H9 (cell line): ENCODE data around the gene LMF1. TPM values are rescaled to one million over a fixed set of nuclear protein-coding genes. Genes with fewer than 3 reads are reported as not detected.

ENCODE experiments used
- DNase-seq: peaks from one replicate; pipeline ENCODE4 v3.0.0-alpha.2; 2017
- H2AFZ ChIP-seq: one replicate; pipeline ENCODE4 v1.6.1; 2013; ENCODE audit warnings: mild to moderate bottlenecking, low read length, control low read depth, moderate library complexity
- H2AK5ac ChIP-seq: 2 replicates; pipeline ENCODE4 v1.6.1; 2013; ENCODE audit warnings: low read length, control low read depth, mixed read lengths; ENCODE audit not compliant: insufficient read length
- H2BK120ac ChIP-seq: one replicate; pipeline ENCODE4 v1.6.1; 2013; ENCODE audit warnings: low read depth, mild to moderate bottlenecking, low read length, control low read depth, inconsistent platforms; ENCODE audit not compliant: poor library complexity, severe bottlenecking
- H2BK12ac ChIP-seq: 2 replicates; pipeline ENCODE4 v1.6.1; 2013; ENCODE audit warnings: low read length, control low read depth, mixed read lengths, low read depth; ENCODE audit not compliant: insufficient read length
- H2BK15ac ChIP-seq: 2 replicates; pipeline ENCODE4 v1.6.1; 2013; ENCODE audit warnings: low read depth, low read length, control low read depth
- H2BK20ac ChIP-seq: one replicate; pipeline ENCODE4 v1.6.1; 2013; ENCODE audit warnings: low read depth, mild to moderate bottlenecking, low read length, control low read depth, inconsistent platforms; ENCODE audit not compliant: poor library complexity, severe bottlenecking
- H2BK5ac ChIP-seq: 2 replicates; pipeline ENCODE4 v1.6.1; 2013; ENCODE audit warnings: low read length, control low read depth, mixed read lengths; ENCODE audit not compliant: insufficient read length
- H3K14ac ChIP-seq: 2 replicates; pipeline ENCODE4 v1.6.1; 2013; ENCODE audit warnings: low read length, control low read depth; ENCODE audit not compliant: insufficient read depth
- H3K18ac ChIP-seq: 2 replicates; pipeline ENCODE4 v1.6.1; 2013; ENCODE audit warnings: low read depth, mild to moderate bottlenecking, mixed read lengths, low read length, control low read depth; ENCODE audit not compliant: insufficient read length
- H3K23ac ChIP-seq: 2 replicates; pipeline ENCODE4 v1.6.1; 2013; ENCODE audit warnings: low read length, control low read depth, mixed read lengths, low read depth; ENCODE audit not compliant: insufficient read length
- H3K23me2 ChIP-seq: 2 replicates; pipeline ENCODE4 v1.6.1; 2013; ENCODE audit warnings: low read depth, mild to moderate bottlenecking, mixed read lengths, low read length, control low read depth; ENCODE audit not compliant: insufficient read length, poor library complexity, severe bottlenecking
- H3K27ac ChIP-seq: 2 replicates; pipeline ENCODE4 v1.5.1; 2013; ENCODE audit warnings: low read length, control low read depth, mixed read lengths, low read depth; ENCODE audit not compliant: insufficient read length
- H3K27me3 ChIP-seq: 2 replicates; pipeline ENCODE4 v1.6.1; 2013; ENCODE audit warnings: low read length, control low read depth, inconsistent platforms; ENCODE audit not compliant: insufficient read depth
- H3K4ac ChIP-seq: 2 replicates; pipeline ENCODE4 v1.6.1; 2013; ENCODE audit warnings: low read depth, mild to moderate bottlenecking, control low read depth, inconsistent platforms, low read length, moderate library complexity
- H3K4me1 ChIP-seq: 2 replicates; pipeline ENCODE4 v1.6.1; 2013; ENCODE audit warnings: low read length, control low read depth, inconsistent platforms; ENCODE audit not compliant: insufficient read depth
- H3K4me2 ChIP-seq: 2 replicates; pipeline ENCODE4 v1.6.1; 2013; ENCODE audit warnings: low read length, control low read depth, mixed read lengths; ENCODE audit not compliant: insufficient read length, insufficient read depth
- H3K56ac ChIP-seq: 2 replicates; pipeline ENCODE4 v1.6.1; 2013; ENCODE audit warnings: low read depth, mild to moderate bottlenecking, mixed read lengths, low read length, control low read depth; ENCODE audit not compliant: insufficient read length
- H3K79me1 ChIP-seq: 2 replicates; pipeline ENCODE4 v1.6.1; 2013; ENCODE audit warnings: low read depth, mild to moderate bottlenecking, moderate library complexity, low read length, control low read depth, inconsistent platforms; ENCODE audit not compliant: insufficient read depth, poor library complexity, severe bottlenecking
- H3K79me2 ChIP-seq: 2 replicates; pipeline ENCODE4 v1.6.1; 2013; ENCODE audit warnings: low read length, control low read depth, inconsistent platforms; ENCODE audit not compliant: insufficient read depth
- H3K9ac ChIP-seq: 2 replicates; pipeline ENCODE4 v1.6.1; 2013; ENCODE audit warnings: low read length, control low read depth, mixed read lengths; ENCODE audit not compliant: insufficient read length; ENCODE audit errors: extremely low read depth
- H3K9me3 ChIP-seq: one replicate; pipeline ENCODE4 v1.6.1; 2013; ENCODE audit warnings: low read depth, low read length, inconsistent platforms; ENCODE audit not compliant: control insufficient read depth
- H3T11ph ChIP-seq: one replicate; pipeline ENCODE4 v1.6.1; 2013; ENCODE audit warnings: mild to moderate bottlenecking, low read length, control low read depth, inconsistent platforms
- H4K20me1 ChIP-seq: one replicate; pipeline ENCODE4 v1.6.1; 2013; ENCODE audit not compliant: control insufficient read depth, insufficient read length, insufficient read depth
- H4K5ac ChIP-seq: 2 replicates; pipeline ENCODE4 v1.6.1; 2013; ENCODE audit warnings: low read depth, mild to moderate bottlenecking, mixed read lengths, low read length, control low read depth; ENCODE audit not compliant: insufficient read length
- H4K8ac ChIP-seq: replicated peaks from 2 replicates; pipeline ENCODE4 v1.6.1; 2013; ENCODE audit warnings: low read length, control low read depth, mixed read lengths, low read depth; ENCODE audit not compliant: insufficient read length
- H4K91ac ChIP-seq: 2 replicates; pipeline ENCODE4 v1.6.1; 2013; ENCODE audit warnings: low read depth, mild to moderate bottlenecking, moderate library complexity, mixed read lengths, low read length, control low read depth; ENCODE audit not compliant: insufficient read length
- H3K27ac Mint-ChIP-seq, 3 experiments: 2 replicates in 2 of 3; 3 replicates in 1 of 3; pipeline ENCODE4 v1.8.0; 2020 to 2021; ENCODE audit warnings: mixed read lengths in 3 of 3, mild to moderate bottlenecking in 1 of 3, moderate library complexity in 1 of 3
- H3K27me3 Mint-ChIP-seq: 2 replicates; pipeline ENCODE4 v1.8.0; 2021; ENCODE audit warnings: low read depth, mild to moderate bottlenecking, moderate library complexity, mixed read lengths
- H3K36me3 Mint-ChIP-seq, 3 experiments: 2 replicates in 2 of 3; 3 replicates in 1 of 3; pipeline ENCODE4 v1.8.0; 2020 to 2021; ENCODE audit warnings: low read depth in 3 of 3, mixed read lengths in 3 of 3; ENCODE audit not compliant: insufficient read depth in 1 of 3
- H3K4me1 Mint-ChIP-seq, 2 experiments: 2 replicates each; pipeline ENCODE4 v1.8.0; 2020; ENCODE audit warnings: mixed read lengths in 2 of 2
- H3K4me3 Mint-ChIP-seq, 2 experiments: 2 replicates in 1 of 2; 3 replicates in 1 of 2; pipeline ENCODE4 v1.8.0; 2020 to 2021; ENCODE audit warnings: mild to moderate bottlenecking in 2 of 2, mixed read lengths in 2 of 2, moderate library complexity in 1 of 2
- H3K9me3 Mint-ChIP-seq, 2 experiments: 2 replicates in 1 of 2; 3 replicates in 1 of 2; pipeline ENCODE4 v1.8.0; 2020; ENCODE audit warnings: mild to moderate bottlenecking in 2 of 2, mixed read lengths in 2 of 2, moderate library complexity in 1 of 2
- WGBS: extraction: QIAGEN DNeasy Blood & Tissue Kit; methylation state at CpG from one replicate; pipeline ENCODE4 v1.1.7; 2013; ENCODE audit warnings: missing lambda C conversion rate, low lambda C conversion rate, mixed read lengths; ENCODE audit not compliant: insufficient read length; ENCODE audit errors: extremely low coverage; 5-methylcytosine and 5-hydroxymethylcytosine counted together
- total RNA-seq: library from RNA; stranded (reverse); gene quantifications from 2 replicates; pipeline ENCODE4 v1.2.1, GENCODE V29; 2021
- TF ChIP-seq, protein P1 (sequence below): fragments of 200-600 bp; sonication (generic); conservative IDR thresholded peaks from 3 replicates; pipeline ENCODE4 v1.8.0; 2021; ENCODE audit warnings: antibody characterized with exemption, mild to moderate bottlenecking

The LMF1 gene
- total RNA-seq, 1 experiment from 2014 or later: 7.1 TPM

DNA sequence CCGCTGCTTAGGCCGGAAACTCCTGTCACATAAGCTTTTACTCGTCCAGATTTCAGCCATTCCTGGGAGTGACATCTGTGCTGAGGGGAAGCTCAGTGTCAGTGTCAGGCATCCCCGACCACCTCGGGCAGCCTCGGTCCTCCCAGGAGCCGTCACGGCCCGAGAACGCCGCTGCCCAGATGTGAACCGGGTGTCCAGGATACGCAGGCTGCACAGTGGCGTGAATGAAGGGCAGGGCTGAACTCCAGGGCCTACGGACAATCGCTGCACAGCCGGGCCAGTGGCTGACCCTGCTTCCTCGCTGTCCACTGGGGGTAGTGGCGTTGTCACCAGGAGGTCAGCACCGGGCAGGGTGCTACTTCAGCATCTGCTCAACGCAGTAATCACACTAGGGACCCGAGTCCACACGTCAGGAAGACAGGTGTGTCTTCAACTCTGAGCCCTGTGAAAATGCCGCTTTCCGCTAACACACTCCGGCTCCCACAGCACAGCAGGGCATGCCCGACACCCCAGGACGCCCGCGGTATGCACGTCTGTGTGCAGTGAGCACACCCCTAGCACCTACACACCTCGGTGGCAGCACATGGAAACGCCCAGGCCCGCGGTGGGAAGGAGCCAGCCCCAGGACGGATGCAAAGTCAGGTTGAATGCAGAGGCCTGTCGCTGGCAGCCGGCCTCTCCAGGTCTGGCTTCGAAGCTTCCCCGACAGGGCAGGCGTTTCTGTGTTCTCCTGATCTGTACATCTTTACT is 3.1 kb downstream of the LMF1 start:
- peaks cover 31% of the 10 kb centered on the region for H3K27me3 Mint-ChIP-seq

More for the DNA sequence above, 3.1 kb downstream of the LMF1 start:
- Histone ChIP-seq H2BK20ac (no peak overlapping the region), H3K79me2 (no peaks in the 10 kb centered on the region), H4K5ac (no peak overlapping the region), H3K4me1 (no peaks in the 10 kb centered on the region), H2BK5ac (no peak overlapping the region), H4K20me1 (no peaks in the 10 kb centered on the region), H3K27ac (no peak overlapping the region), H3K9ac (no peak overlapping the region), H3K4me2 (no peak overlapping the region), H3K56ac (no peak overlapping the region), H3K23ac (no peak overlapping the region), H3K9me3 (no peaks in the 10 kb centered on the region), H3K23me2 (peaks cover 12% of the 10 kb centered on the region), H3K79me1 (no peaks in the 10 kb centered on the region), H2BK12ac (no peak overlapping the region), H3K4ac (no peak overlapping the region), H3T11ph (no peak overlapping the region), H2AK5ac (no peak overlapping the region), H4K91ac (no peak overlapping the region), H2BK15ac (no peak overlapping the region), H3K27me3 (no peaks in the 10 kb centered on the region; the same call in 1 of the 2 replicates), H4K8ac (no peak overlapping the region), H3K14ac (no peak overlapping the region), H2AFZ (no peak overlapping the region), H3K18ac (no peak overlapping the region), H2BK120ac (no peak overlapping the region)
- WGBS: no CpG with 5 or more reads among the region's 41 CpGs
- Mint-ChIP-seq H3K4me3 (no peak overlapping the region), H3K4me1 (peaks cover 7 to 10% of the 10 kb centered on the region in 2 experiments), H3K36me3 (peaks cover 0 to 14% (median 8%) of the 10 kb centered on the region in 3 experiments; a peak in 5 of 7 replicates), H3K9me3 (peaks cover 0 to 8% of the 10 kb centered on the region in 2 experiments; a peak in 2 of 5 replicates), H3K27ac (no peak overlapping the region)
- no peak for DNase-seq
- TF ChIP-seq, protein P1, sequence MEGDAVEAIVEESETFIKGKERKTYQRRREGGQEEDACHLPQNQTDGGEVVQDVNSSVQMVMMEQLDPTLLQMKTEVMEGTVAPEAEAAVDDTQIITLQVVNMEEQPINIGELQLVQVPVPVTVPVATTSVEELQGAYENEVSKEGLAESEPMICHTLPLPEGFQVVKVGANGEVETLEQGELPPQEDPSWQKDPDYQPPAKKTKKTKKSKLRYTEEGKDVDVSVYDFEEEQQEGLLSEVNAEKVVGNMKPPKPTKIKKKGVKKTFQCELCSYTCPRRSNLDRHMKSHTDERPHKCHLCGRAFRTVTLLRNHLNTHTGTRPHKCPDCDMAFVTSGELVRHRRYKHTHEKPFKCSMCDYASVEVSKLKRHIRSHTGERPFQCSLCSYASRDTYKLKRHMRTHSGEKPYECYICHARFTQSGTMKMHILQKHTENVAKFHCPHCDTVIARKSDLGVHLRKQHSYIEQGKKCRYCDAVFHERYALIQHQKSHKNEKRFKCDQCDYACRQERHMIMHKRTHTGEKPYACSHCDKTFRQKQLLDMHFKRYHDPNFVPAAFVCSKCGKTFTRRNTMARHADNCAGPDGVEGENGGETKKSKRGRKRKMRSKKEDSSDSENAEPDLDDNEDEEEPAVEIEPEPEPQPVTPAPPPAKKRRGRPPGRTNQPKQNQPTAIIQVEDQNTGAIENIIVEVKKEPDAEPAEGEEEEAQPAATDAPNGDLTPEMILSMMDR: no peak
